Neutrophil (primary cell): ENCODE results near the gene MTCL1.

Source experiments
- H3K27ac ChIP-seq: fragments of 200-600 bp; sonication (generic); 2 replicates; pipeline ENCODE4 v1.5.1; 2016; ENCODE audit warnings: mild to moderate bottlenecking, moderate library complexity
- H3K27me3 ChIP-seq: fragments of 200-600 bp; sonication (generic); 2 replicates; pipeline ENCODE4 v1.6.0; 2016; ENCODE audit warnings: mild to moderate bottlenecking
- H3K36me3 ChIP-seq: fragments of 200-600 bp; sonication (generic); 2 replicates; pipeline ENCODE4 v1.5.1; 2017
- H3K4me1 ChIP-seq, 2 experiments: fragments of 200-600 bp in 1 of 2; sonication (generic) in 1 of 2; 1 replicate in 1 of 2; 2 replicates in 1 of 2; pipeline versions ENCODE4 v1.5.1 to v1.6.1; 2013 to 2016; ENCODE audit warnings: low read depth in 1 of 2, low read length in 1 of 2, mild to moderate bottlenecking in 1 of 2, moderate library complexity in 1 of 2; ENCODE audit not compliant: control insufficient read depth in 1 of 2, insufficient read depth in 1 of 2
- H3K4me3 ChIP-seq, 2 experiments: fragments of 200-600 bp in 1 of 2; sonication (generic) in 1 of 2; 1 replicate in 1 of 2; 2 replicates in 1 of 2; pipeline ENCODE4 v1.5.1; 2013 to 2016; ENCODE audit warnings: low read depth in 1 of 2, low read length in 1 of 2, mild to moderate bottlenecking in 1 of 2, moderate library complexity in 1 of 2
- H3K9me3 ChIP-seq: fragments of 200-600 bp; sonication (generic); 2 replicates; pipeline ENCODE4 v1.5.1; 2016
- TF ChIP-seq, protein P1 (sequence below): fragments of 200-600 bp; sonication (generic); IDR thresholded peaks from 2 replicates; pipeline ENCODE4 v1.5.1; 2016; ENCODE audit warnings: antibody characterized with exemption

The MTCL1 gene

DNA sequence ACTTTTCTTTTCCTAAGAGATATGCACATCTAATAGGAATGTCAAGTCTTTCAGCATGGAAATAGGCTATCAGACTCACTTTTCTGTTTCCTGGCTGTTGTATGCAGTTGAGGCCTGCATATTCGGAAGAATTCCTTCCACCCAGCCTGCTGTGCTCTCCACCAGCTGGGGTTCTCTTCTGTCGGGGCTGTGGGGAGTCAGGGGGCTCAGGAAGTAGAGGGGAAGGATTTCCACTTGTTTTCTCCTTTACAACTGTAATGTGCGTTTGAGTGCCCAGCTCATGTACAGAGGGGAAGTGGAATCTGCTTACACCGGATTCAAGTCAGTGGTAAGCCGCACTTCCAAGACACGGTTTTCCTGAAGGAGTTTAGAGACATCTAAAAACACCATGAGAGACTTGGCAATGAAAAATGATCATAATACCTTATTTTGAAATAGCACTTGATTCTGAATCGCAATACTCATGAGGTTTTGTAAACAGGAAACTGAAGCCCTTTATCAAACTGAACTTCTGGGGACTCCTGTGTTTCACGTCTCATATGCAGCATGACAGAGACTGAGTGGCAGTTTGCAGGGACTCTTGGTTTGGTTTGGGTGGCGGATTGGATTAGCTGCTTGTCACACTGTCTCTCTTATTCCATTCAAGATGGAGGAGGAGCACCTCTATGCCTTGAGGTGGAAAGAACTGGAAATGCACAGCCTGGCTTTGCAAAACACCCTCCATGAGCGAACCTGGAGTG is 90.4 kb downstream of the MTCL1 start:
- Histone ChIP-seq H3K36me3 (no peaks in the 10 kb centered on the region), H3K27me3 (peaks cover 13% of the 10 kb centered on the region), H3K4me1 (peaks cover 0 to 3% of the 10 kb centered on the region in 2 experiments), H3K4me3 (no peak overlapping the region), H3K9me3 (no peaks in the 10 kb centered on the region), H3K27ac (no peak overlapping the region)
- TF ChIP-seq, protein P1, sequence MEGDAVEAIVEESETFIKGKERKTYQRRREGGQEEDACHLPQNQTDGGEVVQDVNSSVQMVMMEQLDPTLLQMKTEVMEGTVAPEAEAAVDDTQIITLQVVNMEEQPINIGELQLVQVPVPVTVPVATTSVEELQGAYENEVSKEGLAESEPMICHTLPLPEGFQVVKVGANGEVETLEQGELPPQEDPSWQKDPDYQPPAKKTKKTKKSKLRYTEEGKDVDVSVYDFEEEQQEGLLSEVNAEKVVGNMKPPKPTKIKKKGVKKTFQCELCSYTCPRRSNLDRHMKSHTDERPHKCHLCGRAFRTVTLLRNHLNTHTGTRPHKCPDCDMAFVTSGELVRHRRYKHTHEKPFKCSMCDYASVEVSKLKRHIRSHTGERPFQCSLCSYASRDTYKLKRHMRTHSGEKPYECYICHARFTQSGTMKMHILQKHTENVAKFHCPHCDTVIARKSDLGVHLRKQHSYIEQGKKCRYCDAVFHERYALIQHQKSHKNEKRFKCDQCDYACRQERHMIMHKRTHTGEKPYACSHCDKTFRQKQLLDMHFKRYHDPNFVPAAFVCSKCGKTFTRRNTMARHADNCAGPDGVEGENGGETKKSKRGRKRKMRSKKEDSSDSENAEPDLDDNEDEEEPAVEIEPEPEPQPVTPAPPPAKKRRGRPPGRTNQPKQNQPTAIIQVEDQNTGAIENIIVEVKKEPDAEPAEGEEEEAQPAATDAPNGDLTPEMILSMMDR = no peak

DNA sequence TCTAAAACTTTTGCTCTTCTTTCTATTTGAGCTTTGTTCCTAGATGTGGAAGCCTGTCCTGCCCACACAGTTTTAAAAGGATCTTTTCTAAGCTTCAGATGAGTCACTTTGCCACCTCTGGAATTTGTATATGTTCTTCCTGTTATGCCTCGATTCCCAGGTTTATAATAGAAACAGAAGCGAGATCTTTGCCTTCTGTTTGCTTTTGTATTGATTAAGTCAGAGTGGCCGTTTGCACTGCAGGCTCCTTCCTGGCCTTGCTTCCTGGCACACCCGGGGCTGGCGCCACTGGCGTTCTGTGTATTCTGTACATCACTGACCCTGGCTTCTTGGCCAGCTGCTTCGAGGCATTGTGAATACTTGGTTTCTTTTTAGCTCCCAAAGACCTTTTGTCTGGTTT is 91.8 kb downstream of the MTCL1 start:
- Histone ChIP-seq H3K4me3 (no peak overlapping the region), H3K36me3 (no peaks in the 10 kb centered on the region), H3K9me3 (no peaks in the 10 kb centered on the region), H3K4me1 (peaks cover 0 to 3% of the 10 kb centered on the region in 2 experiments), H3K27me3 (peaks cover 13% of the 10 kb centered on the region), H3K27ac (no peak overlapping the region)
- TF ChIP-seq, protein P1 = no peak

DNA sequence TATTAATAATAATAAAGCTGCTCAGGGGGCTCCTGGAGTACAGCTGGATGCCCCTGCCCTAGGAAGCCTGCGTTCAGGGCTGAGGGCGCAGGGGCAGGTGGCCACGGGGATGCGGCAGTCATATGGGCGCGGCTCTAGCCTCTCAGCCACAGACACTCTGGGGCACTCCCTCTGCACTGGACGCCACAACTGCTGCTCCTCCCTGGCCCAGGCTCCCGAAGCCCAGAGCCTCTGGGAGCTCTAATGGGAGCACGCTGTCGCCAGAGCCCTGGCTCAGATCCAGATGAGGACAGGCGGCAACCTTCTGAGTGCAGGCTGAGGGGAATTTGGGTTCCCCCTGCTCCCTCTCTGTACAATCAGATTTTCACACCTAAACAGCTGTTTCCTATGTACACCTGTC is 93.6 kb downstream of the MTCL1 start:
- peaks cover 13% of the 10 kb centered on the region for H3K27me3 ChIP-seq
- H3K36me3 ChIP-seq = no peaks in the 10 kb centered on the region
- H3K4me3 ChIP-seq = no peak overlapping the region
- peaks cover 0 to 3% of the 10 kb centered on the region in 2 experiments for H3K4me1 ChIP-seq
- TF ChIP-seq, protein P1 = no peak
- H3K27ac ChIP-seq = no peak overlapping the region
- no peaks in the 10 kb centered on the region for H3K9me3 ChIP-seq

DNA sequence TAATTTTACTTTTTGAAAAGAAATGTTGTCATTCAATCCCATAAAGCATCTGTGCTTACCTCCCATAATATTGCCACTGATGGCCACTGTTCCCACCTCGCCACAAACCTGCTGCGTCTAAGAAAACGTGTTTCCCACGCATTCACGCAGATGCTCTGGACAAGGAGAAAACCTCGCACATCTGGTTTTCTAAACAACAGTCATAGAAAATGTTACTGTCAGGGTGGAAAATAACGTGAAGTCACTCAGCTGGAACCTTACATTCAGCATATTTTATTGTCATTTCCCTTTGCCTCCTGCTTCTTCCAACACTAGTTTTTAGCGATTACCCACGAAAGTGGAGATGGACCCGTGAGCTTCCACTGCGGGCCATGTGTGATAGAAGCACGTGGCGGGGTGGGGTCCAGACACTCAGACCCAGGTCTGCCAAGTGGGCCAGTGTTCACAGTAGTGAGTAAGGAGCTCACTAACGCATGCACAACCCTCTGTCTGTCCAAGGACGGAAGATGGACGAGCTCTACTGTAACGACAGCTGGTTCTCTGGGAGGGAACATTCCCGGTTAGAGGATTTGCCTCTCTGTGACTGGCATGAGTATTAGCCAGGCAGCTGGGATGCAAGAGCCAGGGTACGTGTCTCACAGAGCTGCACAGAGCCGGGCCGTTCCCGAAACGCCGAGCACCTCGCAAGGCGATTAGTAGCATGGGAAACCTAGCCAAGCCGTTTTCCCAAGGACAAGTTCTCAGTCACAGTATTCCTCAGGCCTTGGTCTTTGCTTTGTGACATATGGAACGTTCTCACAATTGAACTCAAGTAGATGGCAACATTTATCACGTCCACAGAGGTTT is 94.5 kb downstream of the MTCL1 start:
- Histone ChIP-seq H3K4me1 (peaks cover 0 to 3% of the 10 kb centered on the region in 2 experiments), H3K27ac (no peak overlapping the region), H3K4me3 (no peak overlapping the region), H3K9me3 (no peaks in the 10 kb centered on the region), H3K36me3 (no peaks in the 10 kb centered on the region), H3K27me3 (peaks cover 13% of the 10 kb centered on the region)
- TF ChIP-seq, protein P1 = no peak

DNA sequence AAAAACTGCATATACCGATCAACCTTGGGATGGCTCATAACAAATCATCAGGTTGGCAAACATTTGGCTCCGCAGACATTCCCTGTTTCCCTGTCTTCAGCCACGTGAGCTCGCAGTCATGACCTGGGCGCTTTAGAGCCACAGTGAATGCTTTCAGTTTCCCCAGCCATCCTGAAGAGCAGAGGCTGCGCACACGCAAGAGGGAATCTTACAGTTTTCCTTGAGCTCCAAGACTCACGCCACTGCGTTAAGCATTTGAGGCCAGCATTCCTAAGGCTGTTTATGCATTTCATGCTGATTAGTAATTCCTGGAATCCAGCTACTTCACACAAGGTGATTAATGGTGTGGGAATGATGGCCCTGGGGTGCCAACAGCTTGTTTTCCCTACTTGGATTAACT is 95.1 kb downstream of the MTCL1 start:
- Histone ChIP-seq H3K4me3 (no peak overlapping the region), H3K9me3 (no peaks in the 10 kb centered on the region), H3K36me3 (no peaks in the 10 kb centered on the region), H3K4me1 (peaks cover 0 to 3% of the 10 kb centered on the region in 2 experiments), H3K27ac (no peak overlapping the region), H3K27me3 (peaks cover 13% of the 10 kb centered on the region)
- TF ChIP-seq, protein P1 = no peak
